Stimulated activated CD8-positive, alpha-beta memory T cell treated with anti-CD3 and anti-CD28 coated beads, Interleukin-7, amount 100 ng/mL, for 4 hours (primary cell): ENCODE results near the gene SRP68.

Experiments used
- DNase-seq, 2 donors: peaks; one replicate each; pipeline ENCODE4 v3.0.0-alpha.2; 2020; ENCODE audit warnings: low read depth in 2 of 2

Gene SRP68

GRCh38 chr17:76018340-76018680 is 54.0 kb downstream of the SRP68 start:
- DNase-seq, result no peak

- DNase-seq, result no peak
These were observed 54.6 kb downstream of the SRP68 start for GRCh38 chr17:76017481-76018339.

- DNase-seq, result no peak
These were observed 57.4 kb downstream of the SRP68 start for GRCh38 chr17:76014925-76015261.

GRCh38 chr17:76014100-76014924 is 58.0 kb downstream of the SRP68 start:
- peak; percentile 51 to 67 for DNase-seq

- no peak for DNase-seq
These were observed 58.9 kb downstream of the SRP68 start for GRCh38 chr17:76013377-76013932.

- DNase-seq, result no peak
These were observed 60.4 kb downstream of the SRP68 start for GRCh38 chr17:76011951-76012350.

GRCh38 chr17:76009969-76010661 is 62.2 kb downstream of the SRP68 start:
- no peak for DNase-seq

- DNase-seq, result no peak
These were observed 62.9 kb downstream of the SRP68 start for GRCh38 chr17:76009447-76009846.

- no peak for DNase-seq
These were observed 63.5 kb downstream of the SRP68 start for GRCh38 chr17:76008630-76009425.

- DNase-seq, result no peak
These were observed 64.1 kb downstream of the SRP68 start for GRCh38 chr17:76008208-76008607.

- no peak for DNase-seq
These were observed 64.5 kb downstream of the SRP68 start for GRCh38 chr17:76007850-76008165.

GRCh38 chr17:76007131-76007849 is 65.0 kb downstream of the SRP68 start:
- DNase-seq, result no peak

GRCh38 chr17:76005263-76006149 is 66.8 kb downstream of the SRP68 start:
- DNase-seq, result peak; percentile 51 to 59

GRCh38 chr17:76004750-76005262 is 67.5 kb downstream of the SRP68 start:
- DNase-seq, result no peak

- DNase-seq, result no peak
These were observed 68.4 kb downstream of the SRP68 start for GRCh38 chr17:76003915-76004314.

GRCh38 chr17:76002100-76002499 is 70.2 kb downstream of the SRP68 start:
- DNase-seq, result no peak

- DNase-seq, result no peak
These were observed 71.4 kb downstream of the SRP68 start, which contains the start of gene CDK3 for GRCh38 chr17:76000755-76001521. Gene CDK3 (plus strand): TSS chr17:76000855. CDS start chr17:76001426, 571 bp downstream.

- DNase-seq, result peak; percentile 5 to 41
These were observed 72.1 kb downstream of the SRP68 start for GRCh38 chr17:76000016-76000754.
